Transverse colon (tissue), 4 donors: ENCODE measurements around the gene ABCB11. TPM values are rescaled to one million over a fixed set of nuclear protein-coding genes. Genes with fewer than 3 reads are reported as not detected.

ENCODE experiments used
- DNase-seq: peaks from one replicate; pipeline ENCODE4 v3.0.0-alpha.2; 2019
- H3K27ac ChIP-seq, 4 donors: fragments of 200-600 bp; sonication (generic); 2 replicates each; pipeline ENCODE4 v1.5.1; 2016 to 2018; ENCODE audit warnings: inconsistent platforms in 4 of 4
- H3K27me3 ChIP-seq: fragments of 200-600 bp; sonication (generic); 2 replicates; pipeline ENCODE4 v1.5.1; 2017; ENCODE audit warnings: inconsistent platforms
- H3K36me3 ChIP-seq, 4 donors: fragments of 200-600 bp; sonication (generic); 2 replicates each; pipeline ENCODE4 v1.5.1; 2017 to 2019; ENCODE audit warnings: inconsistent platforms in 4 of 4
- H3K4me1 ChIP-seq, 4 donors: fragments of 200-600 bp; sonication (generic); 2 replicates each; pipeline ENCODE4 v1.5.1; 2017 to 2020; ENCODE audit warnings: inconsistent platforms in 4 of 4
- H3K4me3 ChIP-seq, 4 donors: fragments of 200-600 bp; sonication (generic); 1 replicate in 1 of 4; 2 replicates in 3 of 4; pipeline versions ENCODE4 v1.5.1 to v1.6.1; 2017 to 2019; ENCODE audit warnings: inconsistent platforms in 4 of 4
- H3K9me3 ChIP-seq, 2 donors: fragments of 200-600 bp; sonication (generic); 2 replicates each; pipeline ENCODE4 v1.5.1; 2017 to 2019; ENCODE audit warnings: inconsistent platforms in 2 of 2
- CTCF ChIP-seq, 5 experiments: fragments of 200-600 bp in 3 of 5; fragments of 450-650 bp in 2 of 5; sonication (generic) in 3 of 5; IDR thresholded peaks; 1 replicate in 2 of 5; 2 replicates in 3 of 5; pipeline ENCODE4 v1.5.1; 2016 to 2017; ENCODE audit warnings: antibody characterized with exemption in 5 of 5, inconsistent platforms in 3 of 5, mild to moderate bottlenecking in 2 of 5, moderate library complexity in 1 of 5
- EP300 ChIP-seq: sonication (generic); formaldehyde crosslinking; IDR thresholded peaks from one replicate; pipeline ENCODE4 v1.6.1; 2017; ENCODE audit warnings: antibody characterized with exemption, low read depth
- POLR2A ChIP-seq: fragments of 450-650 bp; IDR thresholded peaks from one replicate; pipeline ENCODE4 v1.6.1; 2016; ENCODE audit warnings: antibody characterized with exemption, mild to moderate bottlenecking, moderate library complexity
- POLR2AphosphoS5 ChIP-seq, 3 donors: sonication (generic); formaldehyde crosslinking; IDR thresholded peaks; one replicate each; pipeline ENCODE4 v1.6.1; 2016; ENCODE audit warnings: antibody characterized with exemption in 3 of 3
- WGBS, 2 donors: methylation state at CpG; one replicate each; pipeline ENCODE4 v1.1.5; 2018; ENCODE audit warnings: low coverage in 1 of 2; 5-methylcytosine and 5-hydroxymethylcytosine counted together
- in situ Hi-C, 4 donors: fragments of 200-750 bp; cut with MboI; loops; one replicate each; pipeline versions ENCODE4 v1.15.0 to v1.15.1; 2017; ENCODE audit warnings: low sequenced_read_pairs in 3 of 4, low pct_ligation_motif_present in 1 of 4, low pct_unique_long_range_greater_than_20kb in 1 of 4
- intact Hi-C: fragments of 100-400 bp; cut with DNase I; formaldehyde crosslinking; loops from one replicate; pipeline ENCODE4 v1.15.1; 2023; ENCODE audit warnings: low total_unique reads
- total RNA-seq, 4 donors: library from RNA; depleted of rRNA; stranded (reverse); fragments of >200 nt; gene quantifications; one replicate each; pipeline ENCODE4 v1.1.0, GENCODE V29; 2016

ABCB11 gene
- total RNA-seq, 4 donors from 2014 or later: 4.8 to 41.8 (median 14.8) TPM

GRCh38 chr2:169010633-169011460 lies 20.3 kb downstream of the ABCB11 start:
- H3K27me3 ChIP-seq: no peaks in the 10 kb centered on the region
- no peak overlapping the region for H3K4me3 ChIP-seq
- peak overlapping the region; percentile 55 to 81 (median 76) for H3K27ac ChIP-seq
- H3K4me1 ChIP-seq: peaks cover 2 to 53% (median 28%) of the 10 kb centered on the region in 4 donors
- 53 to 62% methylated on average over 8 of the region's 8 CpGs for WGBS, 2 donors
- TF ChIP-seq CTCF (IDR thresholded peaks at IDR 0.05) (no peak), EP300 (no peak), POLR2A (no peak), POLR2AphosphoS5 (IDR thresholded peaks at IDR 0.05) (peak in 1 of 3 donors; percentile 18)
- H3K9me3 ChIP-seq: no peaks in the 10 kb centered on the region
- in situ Hi-C loops: no loop called here
- DNase-seq: no peak
- H3K36me3 ChIP-seq: no peaks in the 10 kb centered on the region
- intact Hi-C loops: no loop called here

- peaks cover 2 to 53% (median 28%) of the 10 kb centered on the region in 4 donors for H3K4me1 ChIP-seq
- H3K27ac ChIP-seq: peak overlapping the region; percentile 55 to 81 (median 76)
- no peaks in the 10 kb centered on the region for H3K27me3 ChIP-seq
- H3K4me3 ChIP-seq: no peak overlapping the region
- in situ Hi-C loops (no loop called here), intact Hi-C loops (no loop called here)
- TF ChIP-seq EP300 (no peak), CTCF (IDR thresholded peaks at IDR 0.05) (no peak), POLR2A (no peak), POLR2AphosphoS5 (IDR thresholded peaks at IDR 0.05) (no peak)
- no peak for DNase-seq
- H3K9me3 ChIP-seq: no peaks in the 10 kb centered on the region
- WGBS, 2 donors: 48 to 51% methylated on average over 3 of the region's 3 CpGs
- no peaks in the 10 kb centered on the region for H3K36me3 ChIP-seq
These were observed 21.1 kb downstream of the ABCB11 start for GRCh38 chr2:169009865-169010579.

- Histone ChIP-seq H3K27ac (no peak overlapping the region), H3K4me3 (no peak overlapping the region), H3K9me3 (no peaks in the 10 kb centered on the region), H3K36me3 (no peaks in the 10 kb centered on the region), H3K4me1 (peaks cover 0 to 37% (median 18%) of the 10 kb centered on the region in 4 donors), H3K27me3 (no peaks in the 10 kb centered on the region)
- no peak for TF ChIP-seq POLR2A
- TF ChIP-seq CTCF (IDR thresholded peaks at IDR 0.05): no peak
- TF ChIP-seq POLR2AphosphoS5 (IDR thresholded peaks at IDR 0.05): no peak
- no peak for TF ChIP-seq EP300
- intact Hi-C loops: no loop called here
- in situ Hi-C loops: no loop called here
- 84 to 86% methylated on average over 1 to 2 of the region's 2 CpGs for WGBS, 2 donors
- DNase-seq: no peak
These were observed 23.2 kb downstream of the ABCB11 start for GRCh38 chr2:169007941-169008340.

GRCh38 chr2:169007356-169007755 lies 23.8 kb downstream of the ABCB11 start:
- H3K36me3 ChIP-seq: no peaks in the 10 kb centered on the region
- H3K4me3 ChIP-seq: no peak overlapping the region
- 63 to 67% methylated on average over 3 of the region's 3 CpGs for WGBS, 2 donors
- DNase-seq: no peak
- H3K27me3 ChIP-seq: no peaks in the 10 kb centered on the region
- peak overlapping the region in 1 of 4 donors; percentile 11 for H3K27ac ChIP-seq
- intact Hi-C loops: no loop called here
- H3K9me3 ChIP-seq: no peaks in the 10 kb centered on the region
- H3K4me1 ChIP-seq: peaks cover 0 to 31% (median 12%) of the 10 kb centered on the region in 4 donors
- no peak for TF ChIP-seq CTCF (IDR thresholded peaks at IDR 0.05)
- no peak for TF ChIP-seq POLR2AphosphoS5 (IDR thresholded peaks at IDR 0.05)
- no peak for TF ChIP-seq EP300
- no peak for TF ChIP-seq POLR2A
- in situ Hi-C loops: no loop called here
